Type B pancreatic cell (in vitro differentiated cells): ENCODE results near the gene CCDC97. TPM values are rescaled to one million over a fixed set of nuclear protein-coding genes. Genes with fewer than 3 reads are reported as not detected.

Source experiments
- DNase-seq: peaks from one replicate; pipeline ENCODE4 v3.0.0; 2021; ENCODE audit warnings: mixed read lengths; ENCODE audit not compliant: unreplicated experiment; ENCODE audit errors: extremely low spot score
- H3K27ac Mint-ChIP-seq: 2 replicates; pipeline ENCODE4 v1.8.0; 2021; ENCODE audit warnings: mild to moderate bottlenecking, mixed read lengths
- H3K27me3 Mint-ChIP-seq: 2 replicates; pipeline ENCODE4 v1.8.0; 2021; ENCODE audit warnings: mixed read lengths
- H3K36me3 Mint-ChIP-seq: 2 replicates; pipeline ENCODE4 v1.8.0; 2021; ENCODE audit warnings: mixed read lengths
- H3K4me1 Mint-ChIP-seq: one replicate; pipeline ENCODE4 v1.8.0; 2021; ENCODE audit warnings: mixed read lengths; ENCODE audit not compliant: unreplicated experiment
- H3K4me3 Mint-ChIP-seq: 2 replicates; pipeline ENCODE4 v1.8.0; 2021; ENCODE audit warnings: mild to moderate bottlenecking, mixed read lengths
- H3K9me3 Mint-ChIP-seq: 2 replicates; pipeline ENCODE4 v1.8.0; 2021; ENCODE audit warnings: mixed read lengths
- total RNA-seq: library from RNA; stranded (reverse); gene quantifications from 2 replicates; pipeline ENCODE4 v1.2.1, GENCODE V29; 2021; ENCODE audit warnings: low replicate concordance
- TF ChIP-seq, protein P1 (sequence below): fragments of 200-600 bp; sonication (generic); conservative IDR thresholded peaks from 2 replicates; pipeline ENCODE4 v1.5.0; 2021; ENCODE audit warnings: antibody characterized with exemption, mild to moderate bottlenecking

Gene CCDC97
- total RNA-seq, 1 donor from 2014 or later = 42.6 TPM

DNA sequence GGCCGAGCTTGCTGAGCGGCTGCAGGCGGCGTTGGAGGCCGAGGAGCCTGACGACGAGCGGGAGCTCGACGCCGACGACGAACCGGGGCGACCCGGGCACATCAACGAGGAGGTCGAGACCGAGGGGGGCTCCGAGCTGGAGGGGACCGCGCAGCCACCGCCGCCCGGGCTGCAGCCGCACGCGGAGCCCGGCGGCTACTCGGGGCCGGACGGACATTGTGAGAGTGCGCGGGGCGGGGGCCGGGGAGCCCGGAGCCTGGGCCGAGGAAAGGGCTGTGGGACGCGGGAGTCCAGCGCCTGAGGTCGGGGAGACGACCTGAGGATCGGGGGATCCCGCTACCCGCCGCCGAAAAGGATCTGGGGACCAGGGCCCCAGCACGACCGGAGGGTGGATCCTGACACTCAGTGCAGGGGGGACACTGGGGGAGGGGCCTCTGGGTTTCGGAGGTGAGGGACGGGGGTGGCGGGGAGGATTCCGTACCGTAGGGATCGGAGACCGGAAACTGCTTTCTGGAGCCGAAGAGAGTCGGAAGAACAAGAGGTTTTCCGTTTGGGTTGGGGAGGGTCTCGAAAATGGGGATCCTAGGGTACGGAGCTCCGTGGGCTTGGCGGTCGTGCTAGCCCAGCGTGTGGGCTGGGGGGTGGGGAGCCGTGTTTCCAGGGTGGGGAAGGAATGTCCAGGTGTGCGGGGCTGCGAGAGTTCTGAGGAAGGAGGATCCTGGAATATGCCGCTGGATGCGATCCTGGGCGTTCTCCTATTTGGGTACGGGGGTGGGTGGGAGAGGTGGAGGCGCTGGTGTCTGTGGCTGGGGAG lies 45.2 kb upstream of the CCDC97 start:
- Mint-ChIP-seq H3K27me3 (peaks cover 3% of the 10 kb centered on the region), H3K36me3 (peaks cover 13% of the 10 kb centered on the region), H3K4me1 (peaks cover 25% of the 10 kb centered on the region), H3K9me3 (no peaks in the 10 kb centered on the region), H3K4me3 (peak overlapping the region; percentile 92), H3K27ac (peak overlapping the region; percentile 100)
- DNase-seq = no peak
- TF ChIP-seq, protein P1, sequence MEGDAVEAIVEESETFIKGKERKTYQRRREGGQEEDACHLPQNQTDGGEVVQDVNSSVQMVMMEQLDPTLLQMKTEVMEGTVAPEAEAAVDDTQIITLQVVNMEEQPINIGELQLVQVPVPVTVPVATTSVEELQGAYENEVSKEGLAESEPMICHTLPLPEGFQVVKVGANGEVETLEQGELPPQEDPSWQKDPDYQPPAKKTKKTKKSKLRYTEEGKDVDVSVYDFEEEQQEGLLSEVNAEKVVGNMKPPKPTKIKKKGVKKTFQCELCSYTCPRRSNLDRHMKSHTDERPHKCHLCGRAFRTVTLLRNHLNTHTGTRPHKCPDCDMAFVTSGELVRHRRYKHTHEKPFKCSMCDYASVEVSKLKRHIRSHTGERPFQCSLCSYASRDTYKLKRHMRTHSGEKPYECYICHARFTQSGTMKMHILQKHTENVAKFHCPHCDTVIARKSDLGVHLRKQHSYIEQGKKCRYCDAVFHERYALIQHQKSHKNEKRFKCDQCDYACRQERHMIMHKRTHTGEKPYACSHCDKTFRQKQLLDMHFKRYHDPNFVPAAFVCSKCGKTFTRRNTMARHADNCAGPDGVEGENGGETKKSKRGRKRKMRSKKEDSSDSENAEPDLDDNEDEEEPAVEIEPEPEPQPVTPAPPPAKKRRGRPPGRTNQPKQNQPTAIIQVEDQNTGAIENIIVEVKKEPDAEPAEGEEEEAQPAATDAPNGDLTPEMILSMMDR = peak; percentile 8

DNA sequence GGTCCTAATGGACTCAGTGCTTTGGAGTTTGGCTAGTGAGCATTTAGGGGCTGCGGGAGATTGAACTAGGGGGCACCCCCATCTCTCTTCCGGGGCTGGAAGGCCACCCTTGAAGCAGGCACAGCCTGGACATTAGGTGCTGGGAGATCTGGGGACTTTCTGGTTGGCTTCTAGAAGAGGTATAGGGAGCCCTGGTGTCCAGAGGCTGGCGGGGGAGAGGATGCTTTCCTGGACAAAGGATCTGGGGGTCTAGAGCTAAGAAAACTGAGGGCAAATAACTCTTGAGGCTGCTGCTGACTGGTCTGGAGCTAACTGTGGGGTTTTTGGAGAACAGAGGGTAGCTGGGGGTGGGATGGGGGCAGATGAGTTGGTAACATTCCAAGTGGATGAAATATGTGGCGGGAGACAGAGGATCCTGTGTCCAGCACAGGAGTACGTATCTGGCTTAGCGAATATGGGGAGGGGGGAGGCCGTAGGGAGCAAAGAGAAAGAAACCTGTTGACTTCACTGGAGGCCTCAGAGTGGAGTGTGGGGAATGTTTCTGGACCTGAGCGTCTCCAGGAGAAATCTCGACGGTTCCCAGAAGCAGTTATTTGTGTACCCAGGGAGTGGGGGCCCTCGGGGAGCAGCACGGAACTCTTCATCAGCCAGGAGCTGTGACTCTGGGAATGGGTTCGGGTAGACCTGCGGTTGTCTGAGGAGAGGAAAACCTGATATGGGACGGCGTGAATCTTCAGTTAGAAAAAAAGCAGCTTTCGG lies 44.4 kb upstream of the CCDC97 start:
- H3K4me3 Mint-ChIP-seq = peak overlapping the region; percentile 92

DNA sequence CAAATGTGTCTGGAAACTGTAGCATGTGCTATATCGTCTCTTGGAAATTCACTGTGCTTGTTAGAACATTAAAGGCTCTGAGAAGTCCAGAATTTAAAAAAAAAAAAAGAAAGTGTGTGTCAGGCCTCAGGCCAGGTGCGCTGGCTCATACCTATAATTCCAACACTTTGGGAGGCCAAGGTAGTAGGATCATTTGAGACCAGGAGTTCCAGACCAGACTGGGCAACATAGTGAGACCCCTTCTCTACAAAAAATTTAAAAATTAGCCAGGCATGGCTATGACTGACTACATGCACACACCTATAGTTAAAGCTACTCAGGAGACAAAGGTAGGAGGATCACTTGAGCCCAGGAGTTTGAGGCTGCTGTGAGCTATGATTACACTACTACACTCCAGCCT lies 40.9 kb upstream of the CCDC97 start:
- Mint-ChIP-seq H3K27ac (no peak overlapping the region), H3K4me3 (no peak overlapping the region), H3K9me3 (no peaks in the 10 kb centered on the region), H3K4me1 (peaks cover 18% of the 10 kb centered on the region), H3K36me3 (peaks cover 39% of the 10 kb centered on the region), H3K27me3 (peaks cover under 1% of the 10 kb centered on the region)
- DNase-seq = no peak
- TF ChIP-seq, protein P1 = no peak

More for the DNA sequence above, 44.4 kb upstream of the CCDC97 start:
- TF ChIP-seq, protein P1 = no peak
- no peak for DNase-seq
- H3K27ac Mint-ChIP-seq = peak overlapping the region; percentile 100
- H3K36me3 Mint-ChIP-seq = peaks cover 13% of the 10 kb centered on the region
- H3K4me1 Mint-ChIP-seq = peaks cover 25% of the 10 kb centered on the region
- H3K27me3 Mint-ChIP-seq = peaks cover 3% of the 10 kb centered on the region
- no peaks in the 10 kb centered on the region for H3K9me3 Mint-ChIP-seq

DNA sequence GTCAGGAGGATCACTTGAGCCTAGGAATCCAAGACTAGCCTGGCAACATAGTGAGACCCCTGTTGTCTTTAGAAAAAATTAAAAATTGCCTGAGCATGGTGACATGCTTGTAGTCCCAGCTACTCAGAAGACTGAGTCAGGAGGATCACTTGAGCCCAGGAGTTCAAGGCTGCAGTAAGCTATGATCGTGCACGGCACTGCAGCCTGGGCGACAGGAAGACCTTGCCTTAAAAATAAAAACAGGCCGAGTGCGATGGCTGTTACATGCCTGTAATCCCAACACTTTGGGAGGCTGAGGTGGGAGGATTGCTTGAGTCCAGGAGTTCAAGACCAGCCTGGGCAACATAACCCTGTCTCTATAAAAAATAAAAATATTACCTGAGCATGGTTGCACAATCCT lies 40.4 kb upstream of the CCDC97 start:
- no peak overlapping the region for H3K4me3 Mint-ChIP-seq
- DNase-seq = no peak
- peaks cover 18% of the 10 kb centered on the region for H3K4me1 Mint-ChIP-seq
- H3K36me3 Mint-ChIP-seq = peaks cover 42% of the 10 kb centered on the region
- H3K27me3 Mint-ChIP-seq = no peaks in the 10 kb centered on the region
- TF ChIP-seq, protein P1 = no peak
- H3K9me3 Mint-ChIP-seq = no peaks in the 10 kb centered on the region
- no peak overlapping the region for H3K27ac Mint-ChIP-seq

DNA sequence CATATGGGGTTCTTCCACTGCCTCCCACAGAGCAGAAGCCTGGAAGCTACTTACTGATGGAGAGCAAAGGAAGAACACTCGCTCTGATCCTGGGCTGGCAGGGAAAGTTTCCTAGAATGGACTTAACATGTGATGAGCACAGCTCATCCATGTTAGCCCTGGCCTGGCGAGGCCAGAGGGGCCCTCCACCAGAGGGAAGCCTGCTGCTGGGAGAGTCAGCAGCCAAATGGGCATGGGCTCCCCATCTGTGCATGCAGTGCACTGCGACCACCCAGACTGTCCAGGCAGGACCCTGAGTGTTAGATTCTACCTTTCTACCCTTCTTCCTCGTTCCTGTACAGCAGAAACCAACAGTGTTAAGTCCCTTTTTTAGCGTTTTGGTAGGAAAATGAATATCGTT lies 36.9 kb upstream of the CCDC97 start:
- no peak overlapping the region for H3K4me3 Mint-ChIP-seq
- H3K27me3 Mint-ChIP-seq = no peaks in the 10 kb centered on the region
- peaks cover 35% of the 10 kb centered on the region for H3K36me3 Mint-ChIP-seq
- TF ChIP-seq, protein P1 = no peak
- H3K9me3 Mint-ChIP-seq = no peaks in the 10 kb centered on the region
- DNase-seq = no peak
- H3K27ac Mint-ChIP-seq = no peak overlapping the region
- H3K4me1 Mint-ChIP-seq = no peaks in the 10 kb centered on the region
